Measurements from ENCODE around the gene TRMT61B.

TRMT61B gene

DNA sequence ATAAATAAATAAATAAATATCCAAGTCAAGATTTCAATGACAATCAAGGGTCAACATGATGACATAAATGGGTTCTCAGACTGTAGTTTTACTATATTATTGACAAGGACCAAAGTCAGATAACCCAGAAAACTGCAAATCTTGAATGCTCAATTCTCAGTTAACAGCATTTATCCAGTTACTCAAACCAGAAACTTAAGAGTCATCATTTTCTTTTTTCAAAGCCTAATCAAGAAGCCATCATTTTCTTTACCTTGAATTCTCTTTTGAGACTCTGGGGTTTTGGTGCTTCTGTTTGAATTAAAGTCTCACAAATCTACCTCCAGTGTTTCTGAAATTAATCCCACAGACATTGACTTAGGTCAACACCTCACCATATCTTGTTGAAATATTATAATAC, 14.1 kb downstream of the TRMT61B start:
- DNase-seq (ENCODE audit: low spot score), result no peak

- DNase-seq (ENCODE audit: low spot score), result no peak
These were observed 14.9 kb downstream of the TRMT61B start for GRCh38 chr2:28855193-28855592.

- no peak for DNase-seq (ENCODE audit: low spot score)
These were observed 28.1 kb downstream of the TRMT61B start for GRCh38 chr2:28842042-28842441.

DNA sequence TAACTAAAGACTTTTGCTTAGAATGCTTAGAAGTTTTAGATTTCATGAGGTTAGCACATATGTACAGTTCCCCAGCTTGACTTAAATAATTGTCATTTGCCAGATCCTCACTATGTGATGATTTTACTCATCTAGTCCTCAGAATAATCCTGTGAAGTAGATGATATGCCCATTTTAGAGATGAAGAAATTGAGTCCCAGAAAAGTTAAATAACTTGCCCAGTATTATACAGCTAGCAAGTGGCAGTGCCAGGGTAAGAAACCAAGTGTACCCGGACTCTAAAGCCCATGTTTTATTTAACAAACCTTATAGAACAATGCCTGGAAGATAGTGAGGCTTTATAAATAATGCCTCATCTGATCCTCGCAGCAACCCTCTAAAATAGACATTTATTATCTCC, 31.1 kb downstream of the TRMT61B start:
- DNase-seq (ENCODE audit: low spot score), result no peak

- DNase-seq (ENCODE audit: low spot score), result no peak
These were observed 34.3 kb downstream of the TRMT61B start for GRCh38 chr2:28835781-28836180.

- DNase-seq (ENCODE audit: low spot score), result no peak
These were observed 36.2 kb downstream of the TRMT61B start for GRCh38 chr2:28833740-28834470.

DNA sequence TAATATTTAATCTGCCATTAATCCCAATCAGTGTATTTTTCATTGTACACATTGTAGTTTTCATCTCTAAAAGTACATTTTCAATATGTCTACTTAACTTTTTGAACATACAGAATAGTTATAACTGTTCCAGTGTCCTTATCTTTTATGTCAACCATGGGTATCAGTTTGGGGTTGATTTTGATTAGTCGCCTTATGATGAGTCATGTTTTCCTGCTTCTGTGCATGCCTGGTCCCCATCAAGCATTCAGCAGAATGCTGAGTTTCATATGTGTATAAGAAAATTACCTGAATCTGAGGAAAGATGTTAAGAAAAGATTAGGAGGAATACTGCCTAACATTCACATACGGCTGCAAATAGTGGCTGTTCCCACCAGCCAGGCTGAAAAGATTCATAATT, 41.7 kb downstream of the TRMT61B start:
- no peak for DNase-seq (ENCODE audit: low spot score)

GRCh38 chr2:28824870-28825269, 45.2 kb downstream of the TRMT61B start:
- no peak for DNase-seq (ENCODE audit: low spot score)

DNA sequence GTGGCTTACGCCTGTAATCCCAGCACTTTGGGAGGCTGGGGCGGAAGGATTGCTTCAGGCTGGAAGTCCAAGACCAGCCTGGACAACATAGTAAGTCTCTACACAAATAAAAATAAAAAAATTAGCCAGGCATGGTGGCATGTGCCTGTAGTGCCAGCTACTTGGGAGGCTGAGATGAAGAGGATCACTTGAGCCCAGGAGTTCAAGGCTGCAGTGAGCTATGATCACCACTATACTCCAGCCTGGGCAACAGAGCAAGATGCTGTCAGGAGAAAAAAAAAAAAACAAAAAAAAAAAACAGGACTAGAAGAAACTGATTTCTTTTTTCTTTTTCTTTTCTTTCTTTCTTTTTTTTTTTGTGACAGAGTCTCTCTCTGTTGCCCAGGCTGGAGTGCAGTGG, 45.9 kb downstream of the TRMT61B start:
- DNase-seq (ENCODE audit: low spot score), result no peak

DNA sequence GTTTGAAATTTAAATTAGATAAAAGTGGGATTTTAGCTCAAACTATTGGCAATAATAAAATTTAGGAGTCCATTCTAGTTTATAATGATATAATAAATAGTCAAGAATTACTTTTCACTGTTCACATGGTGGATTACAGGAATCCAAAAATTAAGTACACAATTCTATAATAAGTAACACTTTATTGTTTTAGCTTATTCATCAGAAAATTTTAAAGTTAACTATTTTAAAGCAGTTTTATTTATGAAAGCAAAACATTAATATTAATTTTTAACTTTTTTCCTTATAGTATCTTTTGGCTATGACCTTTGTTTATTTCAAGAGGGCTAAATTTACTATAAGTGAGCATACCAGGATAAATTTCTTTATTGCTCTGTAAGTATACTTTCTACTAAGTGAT, 48.1 kb downstream of the TRMT61B start:
- DNase-seq (ENCODE audit: low spot score), result no peak

- peak; percentile 62 for DNase-seq (ENCODE audit: low spot score)
These were observed 48.7 kb downstream of the TRMT61B start for GRCh38 chr2:28821295-28821958.

DNA sequence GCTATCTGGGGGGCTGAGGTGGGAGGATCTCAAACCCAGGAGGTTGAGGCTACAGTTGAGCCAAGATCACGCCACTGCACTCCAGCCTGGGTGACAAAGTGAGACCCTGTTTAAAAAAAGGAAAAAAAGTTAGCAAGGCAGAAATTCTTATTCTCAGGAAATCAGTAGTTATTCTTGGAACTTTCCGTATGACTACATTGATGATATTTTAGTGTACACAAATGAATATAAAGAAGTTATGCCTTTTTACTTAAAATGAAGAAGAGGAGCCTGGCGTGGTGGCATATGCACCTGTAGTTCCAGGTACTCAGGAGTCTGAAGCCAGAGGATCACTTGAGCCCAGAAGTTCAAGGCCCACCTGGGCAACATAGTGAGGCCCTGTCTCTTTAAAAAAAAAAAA, 52.1 kb downstream of the TRMT61B start:
- DNase-seq (ENCODE audit: low spot score), result no peak

DNA sequence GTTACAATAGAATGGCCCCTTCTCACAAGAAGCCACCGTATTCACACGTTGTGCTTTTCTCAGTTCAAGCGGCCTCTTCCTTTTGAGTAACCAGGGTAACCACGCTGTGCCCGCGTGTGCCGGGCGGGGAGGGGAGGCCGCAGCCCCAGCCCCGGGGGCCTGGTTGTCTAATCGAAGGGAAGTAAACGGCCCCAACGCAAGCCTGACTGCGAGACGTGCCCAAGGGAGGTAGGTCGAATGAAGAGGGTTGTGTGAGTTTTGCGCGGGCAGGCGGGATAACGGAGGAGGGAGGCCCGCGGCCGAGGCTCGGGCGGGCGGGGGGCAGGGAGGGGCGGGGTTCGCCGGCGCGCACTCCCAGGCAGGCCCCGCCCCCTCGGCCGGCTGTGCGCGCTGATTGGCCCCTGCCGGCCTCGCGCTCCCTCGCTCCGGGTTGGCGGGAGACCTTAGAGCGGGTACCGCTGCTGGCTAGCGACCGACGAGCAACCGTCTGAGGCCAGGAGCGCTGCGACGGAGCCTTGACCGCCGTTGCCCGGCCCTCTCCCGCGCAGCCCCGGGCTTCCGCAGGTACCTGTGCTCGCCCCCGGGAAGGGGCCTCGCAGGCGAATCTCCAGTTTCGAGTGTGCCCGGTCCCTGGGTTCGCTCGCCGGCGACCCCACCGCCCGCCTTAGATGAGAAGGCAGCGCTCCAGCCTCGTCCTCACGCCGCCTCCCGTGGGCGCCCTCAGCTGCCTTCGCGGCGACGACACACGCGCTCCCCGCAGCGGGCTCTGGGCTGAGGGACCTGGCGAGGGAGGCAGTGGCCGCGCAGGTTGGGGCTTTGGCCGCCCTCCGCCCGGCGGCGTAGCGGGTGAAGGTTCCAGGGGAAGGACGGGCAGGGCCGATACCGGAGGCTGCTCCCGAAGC, 59.5 kb downstream of the TRMT61B start, which contains the start of gene SPDYA:
TSS of gene SPDYA (plus strand) at position 451 of the 902 bp plus-strand sequence. CDS start 5,181 bp downstream, outside the sequence.
- peak; percentile 94 for DNase-seq (ENCODE audit: low spot score)

DNA sequence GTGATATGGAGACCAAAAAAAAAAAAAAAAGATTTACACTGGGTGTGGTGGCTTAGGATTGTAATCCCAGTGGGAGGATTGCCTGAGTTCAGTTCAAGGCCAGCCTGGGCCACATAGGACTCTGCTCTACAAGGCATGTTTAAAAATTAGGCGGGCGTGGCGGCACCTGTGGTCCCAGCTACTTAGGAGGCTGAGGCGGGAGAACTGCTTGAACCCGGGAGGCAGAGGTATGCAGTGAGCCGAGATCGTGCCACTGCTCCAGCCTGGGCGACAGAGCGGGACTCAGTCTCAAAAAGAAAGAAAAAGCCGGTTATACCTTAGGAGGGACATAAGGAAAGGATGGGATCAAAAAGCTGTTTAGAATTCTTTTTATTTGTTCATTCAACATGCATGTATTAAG, 60.2 kb downstream of the TRMT61B start:
- DNase-seq (ENCODE audit: low spot score), result no peak

DNA sequence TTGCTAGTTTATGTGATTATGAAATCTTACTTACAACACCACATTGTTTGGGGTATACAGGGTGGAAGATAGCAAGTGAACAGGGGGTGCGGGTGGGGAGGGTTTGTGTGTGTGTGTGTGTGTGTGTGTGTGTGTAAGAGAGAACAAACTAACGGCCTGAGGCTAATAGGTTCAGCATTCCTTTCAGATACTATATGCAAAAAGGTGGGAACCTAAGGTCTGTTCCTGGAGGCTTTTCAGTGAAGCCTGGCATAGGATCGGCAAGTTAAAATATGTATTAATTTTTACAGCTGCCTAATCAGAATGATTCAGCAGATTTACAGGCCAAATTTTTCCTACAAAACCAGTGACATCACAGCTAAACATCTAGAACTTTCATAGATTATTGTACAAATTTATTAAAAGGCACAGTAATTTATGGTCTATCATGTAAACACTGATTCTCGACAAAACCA, 67.1 kb downstream of the TRMT61B start:
- peak; percentile 10 for DNase-seq (ENCODE audit: low spot score)

DNA sequence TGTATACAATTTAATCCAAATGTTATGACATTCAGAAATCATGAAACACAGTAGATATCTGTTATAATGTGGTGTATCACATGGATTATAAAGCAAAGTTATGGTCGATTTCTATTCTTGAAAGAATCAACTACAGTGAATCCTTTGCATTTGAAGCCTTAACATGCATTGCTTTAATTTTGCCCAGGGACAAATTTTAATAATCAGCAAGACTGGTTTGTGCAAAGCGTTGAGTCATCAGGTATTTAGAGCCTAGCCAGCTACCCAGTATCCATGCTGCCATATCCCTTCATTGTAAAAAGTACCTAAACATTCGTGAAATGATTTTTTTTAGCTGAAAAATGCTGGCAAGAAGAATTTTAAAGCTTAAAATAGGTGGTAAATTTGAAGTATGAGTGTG, 68.4 kb downstream of the TRMT61B start:
- no peak for DNase-seq (ENCODE audit: low spot score)
